Hepatocyte (in vitro differentiated cells): ENCODE measurements around the gene AGAP3.

ENCODE experiments used
- EZH2 ChIP-seq: fragments of 200-600 bp; sonication (generic); IDR thresholded peaks from 2 replicates; pipeline ENCODE4 v1.6.1; 2016; ENCODE audit warnings: antibody characterized with exemption, mild to moderate bottlenecking, borderline replicate concordance
- TF ChIP-seq, protein P1 (sequence below): fragments of 200-600 bp; sonication (generic); IDR thresholded peaks from 2 replicates; pipeline ENCODE4 v1.5.1; 2016; ENCODE audit warnings: antibody characterized with exemption, mild to moderate bottlenecking; ENCODE audit not compliant: poor library complexity

GRCh38 chr7:151085691-151086620 lies at the start of gene AGAP3:
- TF ChIP-seq, protein P1, sequence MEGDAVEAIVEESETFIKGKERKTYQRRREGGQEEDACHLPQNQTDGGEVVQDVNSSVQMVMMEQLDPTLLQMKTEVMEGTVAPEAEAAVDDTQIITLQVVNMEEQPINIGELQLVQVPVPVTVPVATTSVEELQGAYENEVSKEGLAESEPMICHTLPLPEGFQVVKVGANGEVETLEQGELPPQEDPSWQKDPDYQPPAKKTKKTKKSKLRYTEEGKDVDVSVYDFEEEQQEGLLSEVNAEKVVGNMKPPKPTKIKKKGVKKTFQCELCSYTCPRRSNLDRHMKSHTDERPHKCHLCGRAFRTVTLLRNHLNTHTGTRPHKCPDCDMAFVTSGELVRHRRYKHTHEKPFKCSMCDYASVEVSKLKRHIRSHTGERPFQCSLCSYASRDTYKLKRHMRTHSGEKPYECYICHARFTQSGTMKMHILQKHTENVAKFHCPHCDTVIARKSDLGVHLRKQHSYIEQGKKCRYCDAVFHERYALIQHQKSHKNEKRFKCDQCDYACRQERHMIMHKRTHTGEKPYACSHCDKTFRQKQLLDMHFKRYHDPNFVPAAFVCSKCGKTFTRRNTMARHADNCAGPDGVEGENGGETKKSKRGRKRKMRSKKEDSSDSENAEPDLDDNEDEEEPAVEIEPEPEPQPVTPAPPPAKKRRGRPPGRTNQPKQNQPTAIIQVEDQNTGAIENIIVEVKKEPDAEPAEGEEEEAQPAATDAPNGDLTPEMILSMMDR, result no peak
- no peak for TF ChIP-seq EZH2
